GM18867 (cell line): Measurements from ENCODE around the gene HOXD11.

Experiments used
- ATAC-seq: cut with Tn5 transposase; IDR thresholded peaks from one replicate; pipeline ENCODE4 v1.9.1; 2021; ENCODE audit warnings: mild to moderate bottlenecking, moderate library complexity; ENCODE audit not compliant: unreplicated experiment

The HOXD11 gene

DNA sequence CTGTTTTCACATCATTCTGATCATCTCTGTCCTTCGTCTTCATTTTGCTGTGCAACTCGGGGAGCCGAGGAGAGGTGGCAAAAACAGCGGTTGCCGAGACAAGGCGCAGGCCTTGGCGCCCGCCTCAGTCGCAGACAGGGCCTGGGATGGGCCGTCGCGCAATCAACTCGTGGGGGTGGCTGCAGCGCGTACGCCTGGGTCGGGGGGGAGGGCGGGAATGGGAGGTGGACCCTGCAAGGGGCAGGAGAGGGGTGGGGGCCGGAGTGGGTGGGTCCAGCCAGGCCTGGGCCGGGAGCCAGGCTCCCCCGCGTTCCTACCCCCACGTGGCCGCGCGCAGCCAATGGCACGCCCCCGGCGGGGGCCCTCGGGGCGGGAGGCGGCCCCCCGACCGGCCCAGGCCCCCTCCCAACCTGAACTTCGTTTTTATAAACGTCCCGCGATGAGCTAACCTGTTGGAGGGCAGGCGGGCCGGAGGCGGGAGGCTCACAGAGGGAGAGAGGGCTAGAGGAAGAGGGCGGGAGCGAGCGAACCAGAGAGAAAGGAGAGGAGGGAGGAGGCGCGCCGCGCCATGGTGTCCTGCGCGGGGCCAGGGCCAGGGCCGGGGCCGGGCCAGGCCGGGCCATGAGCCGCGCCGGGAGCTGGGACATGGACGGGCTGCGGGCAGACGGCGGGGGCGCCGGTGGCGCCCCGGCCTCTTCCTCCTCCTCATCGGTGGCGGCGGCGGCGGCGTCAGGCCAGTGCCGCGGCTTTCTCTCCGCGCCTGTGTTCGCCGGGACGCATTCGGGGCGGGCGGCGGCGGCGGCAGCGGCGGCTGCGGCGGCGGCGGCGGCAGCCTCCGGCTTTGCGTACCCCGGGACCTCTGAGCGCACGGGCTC lies 14.6 kb upstream of the HOXD11 start, which contains the start of gene HOXD13:
TSS of gene HOXD13 (plus strand) at position 452 of the 875 bp plus-strand sequence. CDS start at position 622, 170 bp downstream.
- ATAC-seq = no peak

DNA sequence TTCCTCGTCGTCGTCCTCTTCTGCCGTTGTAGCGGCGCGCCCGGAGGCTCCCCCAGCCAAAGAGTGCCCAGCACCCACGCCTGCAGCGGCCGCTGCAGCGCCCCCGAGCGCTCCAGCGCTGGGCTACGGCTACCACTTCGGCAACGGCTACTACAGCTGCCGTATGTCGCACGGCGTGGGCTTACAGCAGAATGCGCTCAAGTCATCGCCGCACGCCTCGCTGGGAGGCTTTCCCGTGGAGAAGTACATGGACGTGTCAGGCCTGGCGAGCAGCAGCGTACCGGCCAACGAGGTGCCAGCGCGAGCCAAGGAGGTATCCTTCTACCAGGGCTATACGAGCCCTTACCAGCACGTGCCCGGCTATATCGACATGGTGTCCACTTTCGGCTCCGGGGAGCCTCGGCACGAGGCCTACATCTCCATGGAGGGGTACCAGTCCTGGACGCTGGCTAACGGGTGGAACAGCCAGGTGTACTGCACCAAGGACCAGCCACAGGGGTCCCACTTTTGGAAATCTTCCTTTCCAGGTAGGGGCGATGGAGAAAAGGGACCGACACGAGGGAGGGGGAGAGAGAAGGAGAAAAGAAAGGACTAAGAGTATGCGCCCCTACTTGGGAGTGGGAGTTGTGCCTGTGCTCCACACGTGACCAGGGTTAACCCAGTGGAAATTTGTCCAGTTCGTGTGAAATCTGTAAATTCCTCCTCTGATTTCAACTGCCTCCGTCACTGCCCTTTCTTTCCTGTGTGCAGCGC lies 13.8 kb upstream of the HOXD11 start:
- ATAC-seq = no peak

GRCh38 chr2:176093898-176094249 lies 13.2 kb upstream of the HOXD11 start:
- ATAC-seq = no peak

GRCh38 chr2:176094349-176094748 lies 12.7 kb upstream of the HOXD11 start:
- ATAC-seq = no peak

- ATAC-seq = no peak
Measured at GRCh38 chr2:176095421-176095820, 11.7 kb upstream of the HOXD11 start.

- no peak for ATAC-seq
Measured at GRCh38 chr2:176096243-176096985, 10.7 kb upstream of the HOXD11 start.

- peak; percentile 97 for ATAC-seq
Measured at GRCh38 chr2:176096986-176097819, 9.9 kb upstream of the HOXD11 start.

GRCh38 chr2:176097820-176098365 lies 9.2 kb upstream of the HOXD11 start:
- no peak for ATAC-seq

DNA sequence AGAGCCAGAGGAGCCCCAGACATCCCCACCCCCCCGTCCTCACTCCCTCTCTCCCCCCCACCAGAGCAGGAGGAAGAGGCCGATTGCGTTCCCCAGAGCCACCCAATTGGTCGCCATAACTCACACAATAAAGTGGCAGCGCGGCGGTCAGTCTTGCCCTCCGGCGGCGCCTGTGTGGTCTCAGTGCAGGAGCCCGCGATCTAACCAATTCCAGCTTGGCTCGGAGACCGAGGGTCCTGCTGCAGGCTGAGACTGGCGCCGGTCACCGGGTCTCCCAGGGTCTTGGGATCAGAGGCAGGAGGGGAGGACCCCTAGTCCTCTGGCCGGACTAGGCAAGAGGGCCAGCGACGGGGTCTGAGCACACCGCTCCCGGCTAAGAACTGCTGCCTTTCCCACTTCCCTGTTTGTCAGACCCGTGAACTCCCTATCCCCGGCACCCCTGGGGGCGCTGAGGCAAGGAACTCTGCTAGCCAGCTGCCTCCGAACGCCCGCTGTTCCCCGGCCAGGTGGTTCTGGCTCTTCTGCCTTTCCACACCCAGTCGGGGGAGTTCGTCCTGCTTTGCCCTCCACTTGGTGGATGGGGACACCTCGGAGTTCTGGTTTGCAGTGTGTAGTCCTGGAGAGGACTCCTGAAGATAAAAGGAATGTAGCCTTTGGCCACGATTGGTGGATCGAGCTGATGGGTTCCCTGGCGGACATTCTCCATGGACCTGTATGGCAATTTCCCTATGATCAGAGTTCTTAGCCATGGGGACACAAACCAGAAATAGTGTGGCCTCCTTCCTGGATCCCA lies 8.5 kb upstream of the HOXD11 start:
- ATAC-seq = no peak

DNA sequence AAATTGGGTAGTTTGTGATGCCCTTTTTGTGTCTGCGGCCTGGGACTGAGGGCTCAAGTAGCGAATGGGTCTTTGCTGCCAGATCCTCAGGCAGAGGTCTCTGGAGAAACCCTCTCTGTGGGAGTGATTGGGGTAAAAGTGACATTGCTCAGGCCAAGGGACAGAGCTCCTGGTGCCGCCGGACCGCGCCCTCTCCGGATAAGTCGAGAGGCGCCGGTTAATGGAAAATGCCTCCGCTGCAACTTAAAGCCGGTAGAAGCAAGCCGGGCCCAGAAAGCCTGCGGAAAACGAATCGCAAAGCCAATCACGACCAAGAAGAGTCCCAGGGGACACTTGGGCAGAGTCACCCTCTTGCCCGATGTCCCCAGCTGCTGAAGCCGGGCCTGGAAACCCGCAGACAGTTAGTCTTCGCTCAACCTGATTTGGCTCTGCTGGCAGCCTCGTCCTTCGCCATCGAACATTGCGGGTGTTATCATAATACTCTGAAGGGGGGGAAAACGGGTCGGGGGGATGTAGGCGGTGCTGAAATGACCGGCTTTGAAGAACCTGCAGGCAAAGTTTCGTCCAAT lies 7.8 kb upstream of the HOXD11 start:
- no peak for ATAC-seq

DNA sequence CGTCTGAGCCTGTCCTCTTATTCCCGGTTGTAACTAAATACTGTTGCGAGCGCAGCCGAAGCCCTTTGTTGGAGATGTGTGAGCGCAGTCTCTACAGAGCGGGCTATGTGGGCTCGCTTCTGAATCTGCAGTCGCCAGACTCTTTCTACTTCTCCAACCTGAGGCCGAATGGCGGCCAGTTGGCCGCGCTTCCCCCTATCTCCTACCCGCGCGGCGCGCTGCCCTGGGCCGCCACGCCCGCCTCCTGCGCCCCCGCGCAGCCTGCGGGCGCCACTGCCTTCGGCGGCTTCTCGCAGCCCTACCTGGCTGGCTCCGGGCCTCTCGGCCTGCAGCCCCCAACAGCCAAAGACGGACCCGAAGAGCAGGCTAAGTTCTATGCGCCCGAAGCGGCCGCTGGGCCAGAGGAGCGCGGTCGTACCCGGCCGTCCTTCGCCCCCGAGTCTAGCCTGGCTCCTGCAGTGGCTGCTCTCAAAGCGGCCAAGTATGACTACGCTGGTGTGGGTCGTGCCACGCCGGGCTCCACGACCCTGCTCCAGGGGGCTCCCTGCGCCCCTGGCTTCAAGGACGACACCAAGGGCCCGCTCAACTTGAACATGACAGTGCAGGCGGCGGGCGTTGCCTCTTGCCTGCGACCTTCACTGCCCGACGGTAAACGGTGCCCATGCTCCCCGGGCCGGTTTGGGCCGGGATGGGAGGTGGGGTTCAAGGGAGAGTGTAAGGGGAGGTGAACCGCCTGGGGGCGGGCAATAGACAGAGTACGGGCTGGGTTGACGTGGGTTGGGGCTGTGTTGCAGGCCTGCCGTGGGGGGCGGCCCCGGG lies 7.1 kb upstream of the HOXD11 start, which contains the start of gene HOXD12:
TSS of gene HOXD12 (plus strand) at position 68 of the 819 bp plus-strand sequence. CDS start at position 75, 7 bp downstream.
- no peak for ATAC-seq

GRCh38 chr2:176100547-176101140 lies 6.4 kb upstream of the HOXD11 start:
- ATAC-seq = no peak

DNA sequence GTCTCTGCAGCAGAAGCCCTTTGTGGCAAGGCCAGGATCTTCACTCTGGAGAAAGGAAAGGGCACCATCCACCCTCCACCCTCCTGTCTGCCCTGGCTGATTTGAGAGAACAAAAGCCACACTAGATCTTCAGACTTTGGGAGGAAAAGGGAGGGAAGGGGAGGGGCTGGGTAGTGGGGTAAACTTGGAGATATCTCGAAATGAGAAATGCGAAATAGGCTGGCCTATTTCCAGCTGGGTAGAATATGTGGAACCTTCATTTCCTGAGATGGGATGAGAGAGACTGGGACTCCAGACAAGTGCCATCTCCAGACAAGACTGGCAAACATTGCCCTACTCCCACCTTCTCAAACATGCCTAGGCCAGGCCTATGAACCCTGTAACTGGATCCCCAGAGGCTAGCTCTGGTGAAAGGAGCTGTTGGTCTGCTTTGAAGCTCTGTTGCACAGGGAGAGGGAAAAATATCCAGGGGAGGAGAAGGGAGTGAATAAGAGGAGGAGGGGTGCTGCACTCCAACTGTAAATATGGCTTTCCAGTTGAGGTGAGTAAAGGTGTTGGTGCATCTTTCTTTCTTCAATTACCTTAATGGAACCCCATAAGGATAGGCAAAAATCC lies 5.8 kb upstream of the HOXD11 start:
- ATAC-seq = no peak

DNA sequence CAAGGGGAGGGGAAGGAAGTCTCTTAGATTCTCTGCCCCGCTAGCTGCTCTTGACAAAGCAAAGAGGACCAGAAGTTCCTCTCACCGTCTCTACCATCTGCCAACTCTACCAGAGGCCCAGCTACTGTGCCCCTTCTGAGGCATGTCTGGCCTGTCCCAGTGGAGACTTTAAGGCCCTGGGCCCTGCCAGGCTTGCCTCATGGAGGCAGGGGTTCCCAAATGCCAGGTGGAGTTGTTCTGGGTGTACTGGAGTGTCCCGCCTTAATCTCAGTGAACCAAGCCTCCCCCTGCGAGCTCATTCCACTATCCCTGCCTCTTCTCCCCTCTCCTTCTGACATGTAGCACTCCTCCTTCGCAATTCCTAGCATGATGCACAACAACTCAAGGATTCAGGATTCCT lies 5.2 kb upstream of the HOXD11 start:
- ATAC-seq = no peak

GRCh38 chr2:176102309-176102866 lies 4.7 kb upstream of the HOXD11 start:
- ATAC-seq = no peak

- no peak for ATAC-seq
Measured at GRCh38 chr2:176103194-176103593, 3.9 kb upstream of the HOXD11 start.

GRCh38 chr2:176103742-176104315 lies 3.3 kb upstream of the HOXD11 start:
- ATAC-seq = no peak
